Measurements from ENCODE around the gene CACNA1G.

The CACNA1G gene

DNA sequence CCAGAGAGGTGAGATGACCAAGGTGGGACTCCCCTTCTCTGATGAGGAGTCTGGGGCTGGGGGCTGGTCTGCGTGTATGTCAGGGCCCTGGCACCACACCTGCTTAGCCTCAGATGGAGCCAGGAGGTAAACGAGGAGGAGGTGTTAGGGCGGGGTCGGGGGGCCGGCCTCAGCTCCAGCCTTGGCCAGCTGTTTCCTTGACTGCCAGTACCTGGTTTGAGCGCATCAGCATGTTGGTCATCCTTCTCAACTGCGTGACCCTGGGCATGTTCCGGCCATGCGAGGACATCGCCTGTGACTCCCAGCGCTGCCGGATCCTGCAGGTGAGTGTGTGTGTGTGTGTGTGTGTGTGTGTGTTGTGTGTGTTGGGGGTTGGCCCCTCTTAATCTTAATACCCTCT is 8.1 kb downstream of the CACNA1G start:
- DNase-seq (ENCODE audit: low read depth) = no peak

DNA sequence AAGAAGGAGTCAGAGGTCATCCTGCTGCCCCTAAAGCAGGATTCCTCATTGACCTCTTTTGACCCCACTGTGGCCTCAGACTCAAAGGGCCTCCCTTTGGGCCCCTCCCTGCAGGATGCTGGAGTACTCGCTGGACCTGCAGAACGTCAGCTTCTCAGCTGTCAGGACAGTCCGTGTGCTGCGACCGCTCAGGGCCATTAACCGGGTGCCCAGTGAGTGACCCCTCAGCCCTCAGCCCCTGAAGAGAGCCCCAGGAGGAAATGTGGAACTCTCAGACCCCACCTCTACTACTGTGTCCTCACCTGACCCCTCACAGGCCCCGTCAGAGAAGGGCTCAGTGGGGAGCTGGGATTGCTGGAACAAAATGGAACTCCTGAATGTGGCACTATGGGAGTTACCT is 9.1 kb downstream of the CACNA1G start:
- DNase-seq (ENCODE audit: low read depth) = no peak

DNA sequence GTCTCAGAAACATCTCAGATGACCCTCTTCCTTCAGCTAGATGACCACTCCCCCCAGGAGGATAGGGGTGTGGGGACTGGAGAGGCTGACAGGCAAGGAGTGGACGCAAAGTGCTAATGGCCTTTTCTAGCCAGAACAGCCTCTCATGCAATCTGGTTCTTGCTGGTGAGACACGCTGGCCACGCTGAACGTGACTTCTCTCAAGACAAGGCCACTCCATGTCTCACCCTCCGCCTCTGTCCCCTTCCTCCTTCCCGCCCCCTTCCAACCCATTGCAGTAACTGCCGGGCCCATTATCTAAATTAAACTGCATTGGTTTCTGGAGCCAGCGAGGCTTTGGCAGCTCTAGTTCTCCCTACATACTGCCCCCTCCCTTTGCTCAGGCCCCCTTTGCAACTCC is 9.5 kb downstream of the CACNA1G start:
- DNase-seq (ENCODE audit: low read depth) = no peak

DNA sequence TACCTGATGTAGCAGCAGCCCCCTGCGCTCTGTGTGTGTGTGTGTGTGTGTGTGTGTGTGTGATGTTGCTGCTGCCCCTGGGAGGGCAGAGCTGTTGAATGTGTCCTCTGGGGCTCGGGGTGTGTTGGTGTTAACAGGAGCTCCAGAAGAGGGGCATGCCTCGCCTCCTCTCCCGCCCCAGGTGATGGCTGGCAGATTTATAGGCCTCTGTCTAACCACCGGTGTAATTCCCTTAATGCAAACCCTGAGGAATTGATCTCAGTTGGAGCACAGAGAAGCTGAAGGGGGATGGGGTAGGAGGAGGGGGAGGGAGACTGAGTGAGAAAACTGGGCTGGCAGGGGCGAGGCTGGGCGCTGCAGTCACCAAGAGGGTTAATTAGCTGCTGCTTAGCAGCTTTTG is 10.0 kb downstream of the CACNA1G start:
- DNase-seq (ENCODE audit: low read depth) = no peak

DNA sequence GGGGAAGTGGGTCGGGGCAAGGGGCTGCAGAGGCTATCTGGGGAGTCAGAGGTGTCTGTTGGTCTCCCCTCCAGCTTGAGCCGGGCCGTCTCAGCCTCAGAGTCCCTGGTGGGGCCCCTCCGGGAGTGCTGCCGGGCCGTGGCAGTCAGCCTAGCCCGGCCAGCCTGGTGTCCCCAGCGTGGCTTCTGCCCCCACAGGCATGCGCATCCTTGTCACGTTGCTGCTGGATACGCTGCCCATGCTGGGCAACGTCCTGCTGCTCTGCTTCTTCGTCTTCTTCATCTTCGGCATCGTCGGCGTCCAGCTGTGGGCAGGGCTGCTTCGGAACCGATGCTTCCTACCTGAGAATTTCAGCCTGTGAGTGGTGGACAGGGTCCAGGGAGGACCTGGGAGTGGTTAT is 11.2 kb downstream of the CACNA1G start:
- no peak for DNase-seq (ENCODE audit: low read depth)

DNA sequence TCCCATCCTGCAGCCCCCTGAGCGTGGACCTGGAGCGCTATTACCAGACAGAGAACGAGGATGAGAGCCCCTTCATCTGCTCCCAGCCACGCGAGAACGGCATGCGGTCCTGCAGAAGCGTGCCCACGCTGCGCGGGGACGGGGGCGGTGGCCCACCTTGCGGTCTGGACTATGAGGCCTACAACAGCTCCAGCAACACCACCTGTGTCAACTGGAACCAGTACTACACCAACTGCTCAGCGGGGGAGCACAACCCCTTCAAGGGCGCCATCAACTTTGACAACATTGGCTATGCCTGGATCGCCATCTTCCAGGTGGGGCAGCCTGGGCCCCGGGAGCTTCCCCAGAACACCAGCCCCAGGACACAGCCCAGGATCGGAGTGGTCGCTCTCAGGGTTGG is 12.0 kb downstream of the CACNA1G start:
- DNase-seq (ENCODE audit: low read depth) = no peak

DNA sequence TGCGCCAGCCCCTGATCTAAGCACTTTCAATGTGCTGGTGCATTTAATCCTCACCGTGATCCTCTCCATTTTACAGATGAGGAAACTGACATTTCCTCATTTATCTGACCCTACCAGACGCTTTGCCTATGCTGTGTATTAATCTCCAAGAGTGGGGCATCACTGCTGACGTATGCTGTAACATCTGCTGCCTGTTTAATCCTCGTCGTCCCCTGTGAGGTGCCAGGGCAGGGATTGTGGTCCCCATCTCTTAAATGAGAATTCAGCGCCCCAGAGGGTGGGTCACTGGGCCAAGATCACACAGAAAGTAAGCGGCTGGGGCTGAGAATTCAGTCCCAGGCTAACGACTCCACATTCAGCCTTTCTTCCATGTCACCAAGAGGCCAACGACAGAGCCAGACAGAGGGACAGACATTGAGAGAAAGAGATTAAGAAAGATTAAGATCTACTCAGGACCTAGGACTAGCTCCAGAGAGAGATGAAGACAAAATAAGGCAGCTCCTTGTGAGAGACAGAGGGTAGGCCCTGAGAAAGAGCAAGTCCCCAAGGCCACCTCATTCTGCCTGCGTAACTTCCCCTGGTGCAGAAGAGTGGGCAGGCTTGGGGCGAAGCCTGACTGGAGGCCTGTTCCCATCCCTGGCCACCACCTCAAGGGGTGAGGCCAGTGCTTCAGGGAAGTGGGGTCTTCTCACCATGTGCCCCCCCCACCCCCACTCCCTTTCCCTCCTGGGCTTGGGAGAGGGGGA is 13.5 kb downstream of the CACNA1G start:
- no peak for DNase-seq (ENCODE audit: low read depth)

DNA sequence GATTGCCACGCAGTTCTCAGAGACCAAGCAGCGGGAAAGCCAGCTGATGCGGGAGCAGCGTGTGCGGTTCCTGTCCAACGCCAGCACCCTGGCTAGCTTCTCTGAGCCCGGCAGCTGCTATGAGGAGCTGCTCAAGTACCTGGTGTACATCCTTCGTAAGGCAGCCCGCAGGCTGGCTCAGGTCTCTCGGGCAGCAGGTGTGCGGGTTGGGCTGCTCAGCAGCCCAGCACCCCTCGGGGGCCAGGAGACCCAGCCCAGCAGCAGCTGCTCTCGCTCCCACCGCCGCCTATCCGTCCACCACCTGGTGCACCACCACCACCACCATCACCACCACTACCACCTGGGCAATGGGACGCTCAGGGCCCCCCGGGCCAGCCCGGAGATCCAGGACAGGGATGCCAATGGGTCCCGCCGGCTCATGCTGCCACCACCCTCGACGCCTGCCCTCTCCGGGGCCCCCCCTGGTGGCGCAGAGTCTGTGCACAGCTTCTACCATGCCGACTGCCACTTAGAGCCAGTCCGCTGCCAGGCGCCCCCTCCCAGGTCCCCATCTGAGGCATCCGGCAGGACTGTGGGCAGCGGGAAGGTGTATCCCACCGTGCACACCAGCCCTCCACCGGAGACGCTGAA is 15.2 kb downstream of the CACNA1G start:
- DNase-seq (ENCODE audit: low read depth) = no peak

DNA sequence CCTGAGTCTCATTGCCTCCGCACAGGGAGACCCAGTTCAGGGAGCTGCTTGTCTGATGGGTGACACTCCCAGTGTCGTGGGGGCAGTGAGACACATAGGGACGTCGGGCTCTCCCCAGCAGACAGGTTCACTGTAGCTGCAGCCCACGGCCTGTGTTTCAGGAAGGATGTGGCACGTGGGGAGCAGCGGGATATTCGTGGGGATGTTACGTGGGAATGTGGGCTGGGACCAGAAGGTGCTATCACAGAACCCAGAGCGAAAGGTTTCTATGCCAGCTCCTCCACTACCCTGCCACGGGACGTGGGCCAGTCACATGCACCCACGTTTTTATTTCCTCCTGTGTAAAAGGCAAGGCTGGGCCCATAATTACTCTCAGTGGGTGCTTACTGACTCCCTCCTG is 16.3 kb downstream of the CACNA1G start:
- DNase-seq (ENCODE audit: low read depth) = no peak

DNA sequence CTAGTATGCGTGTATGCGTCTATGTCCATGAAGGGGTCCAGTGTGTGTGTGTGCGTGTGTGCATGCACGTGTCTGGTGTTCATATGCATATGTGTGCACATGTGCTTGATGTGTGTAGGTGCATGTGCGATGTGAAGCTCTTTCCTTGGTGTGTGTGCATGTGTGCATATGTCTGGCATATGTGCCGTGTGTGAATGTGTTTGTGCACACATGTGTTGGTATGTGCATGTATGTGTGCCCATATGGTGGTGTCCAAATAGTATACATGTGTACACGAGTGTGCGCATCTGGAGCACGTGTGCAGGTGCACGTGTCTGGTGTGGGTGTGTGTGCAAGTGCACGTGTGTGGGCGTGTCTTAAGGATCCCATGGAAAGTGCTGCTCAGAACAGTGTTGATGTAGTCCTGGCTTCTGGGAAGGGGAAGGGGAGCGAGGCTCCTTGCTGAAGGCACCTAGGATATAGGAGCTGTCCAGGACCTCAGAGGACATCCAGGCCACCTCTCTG is 17.0 kb downstream of the CACNA1G start:
- no peak for DNase-seq (ENCODE audit: low read depth)

DNA sequence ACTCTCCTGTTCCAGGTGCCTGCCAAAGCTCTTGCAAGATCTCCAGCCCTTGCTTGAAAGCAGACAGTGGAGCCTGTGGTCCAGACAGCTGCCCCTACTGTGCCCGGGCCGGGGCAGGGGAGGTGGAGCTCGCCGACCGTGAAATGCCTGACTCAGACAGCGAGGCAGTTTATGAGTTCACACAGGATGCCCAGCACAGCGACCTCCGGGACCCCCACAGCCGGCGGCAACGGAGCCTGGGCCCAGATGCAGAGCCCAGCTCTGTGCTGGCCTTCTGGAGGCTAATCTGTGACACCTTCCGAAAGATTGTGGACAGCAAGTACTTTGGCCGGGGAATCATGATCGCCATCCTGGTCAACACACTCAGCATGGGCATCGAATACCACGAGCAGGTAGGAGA is 17.7 kb downstream of the CACNA1G start:
- no peak for DNase-seq (ENCODE audit: low read depth)

DNA sequence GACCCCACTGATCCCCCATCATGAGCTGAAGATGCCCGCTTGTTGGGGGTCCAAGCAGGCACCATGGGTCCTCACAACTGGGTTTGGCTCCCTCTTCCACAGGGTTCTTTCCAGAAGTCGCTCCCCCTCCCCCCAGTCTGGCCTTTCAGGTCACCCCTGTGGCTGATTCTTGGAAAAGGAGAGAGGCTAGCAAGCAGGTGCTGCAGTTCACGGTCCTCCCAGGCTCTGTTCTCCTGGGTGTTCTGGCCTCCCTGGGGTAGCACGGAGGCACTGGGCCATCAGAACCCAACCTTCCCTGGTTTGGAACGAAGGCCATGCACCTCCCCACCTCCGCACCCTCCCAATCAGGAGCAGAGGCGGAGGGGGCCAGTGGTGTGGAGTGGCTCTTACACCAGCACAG is 18.9 kb downstream of the CACNA1G start:
- no peak for DNase-seq (ENCODE audit: low read depth)

DNA sequence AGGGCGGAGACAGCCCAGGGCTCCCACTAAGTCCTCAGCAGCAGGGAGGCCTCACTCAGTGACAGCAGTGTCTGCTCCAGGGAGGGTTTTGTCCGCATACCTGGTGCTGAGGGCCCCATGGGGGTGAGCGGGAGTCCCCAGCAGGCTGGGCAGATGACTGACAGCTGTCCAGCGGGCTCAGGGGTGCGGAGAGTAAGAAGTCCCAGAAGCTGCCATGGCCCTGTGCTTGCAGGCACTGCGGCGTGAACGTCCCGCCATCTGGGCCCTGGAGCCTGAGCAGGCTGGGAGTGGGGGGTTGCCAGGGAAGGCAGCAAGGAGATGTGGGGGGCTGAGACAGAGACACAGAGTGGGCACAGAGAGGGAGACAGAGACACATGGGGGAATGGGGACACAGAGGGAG is 20.1 kb downstream of the CACNA1G start:
- DNase-seq (ENCODE audit: low read depth) = no peak

DNA sequence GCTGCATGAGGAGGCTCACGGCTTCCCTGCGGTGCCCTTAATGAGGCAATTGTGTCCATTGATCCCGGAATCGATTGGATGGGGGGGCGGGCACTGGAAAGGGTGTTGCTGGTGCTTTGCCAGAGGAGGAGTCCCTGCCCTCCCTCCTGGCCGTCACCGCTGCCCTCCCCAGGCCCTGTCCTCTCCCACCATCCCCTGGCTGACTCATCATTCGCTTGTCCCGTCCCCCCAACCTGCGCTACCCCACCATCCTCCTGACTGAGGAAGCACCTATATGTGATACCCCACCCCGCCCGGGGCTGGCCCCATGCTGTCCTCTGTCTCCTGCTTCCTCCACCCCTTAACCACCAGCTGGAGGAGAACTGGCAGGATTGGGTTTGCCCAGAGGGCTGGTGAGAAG is 20.8 kb downstream of the CACNA1G start:
- no peak for DNase-seq (ENCODE audit: low read depth)

DNA sequence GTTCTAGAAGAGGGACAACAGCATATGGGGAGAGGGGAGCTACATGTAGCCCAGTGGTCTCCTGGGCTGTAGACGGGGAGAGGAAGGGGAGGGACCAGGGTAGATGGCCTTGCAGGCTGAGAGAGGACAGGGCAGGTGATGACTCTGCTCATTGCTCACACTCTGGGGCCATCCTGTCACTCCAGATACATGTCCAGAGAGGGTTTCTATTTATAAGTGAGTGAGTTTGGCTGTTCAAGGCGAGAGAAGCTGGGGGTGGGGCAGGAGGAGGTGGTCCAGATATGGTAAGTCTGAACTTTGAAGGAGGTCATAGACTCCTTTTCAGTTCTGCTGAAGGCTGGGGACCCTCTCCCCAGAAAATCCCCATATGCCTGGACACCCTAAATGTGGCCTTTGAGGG is 22.2 kb downstream of the CACNA1G start:
- no peak for DNase-seq (ENCODE audit: low read depth)

DNA sequence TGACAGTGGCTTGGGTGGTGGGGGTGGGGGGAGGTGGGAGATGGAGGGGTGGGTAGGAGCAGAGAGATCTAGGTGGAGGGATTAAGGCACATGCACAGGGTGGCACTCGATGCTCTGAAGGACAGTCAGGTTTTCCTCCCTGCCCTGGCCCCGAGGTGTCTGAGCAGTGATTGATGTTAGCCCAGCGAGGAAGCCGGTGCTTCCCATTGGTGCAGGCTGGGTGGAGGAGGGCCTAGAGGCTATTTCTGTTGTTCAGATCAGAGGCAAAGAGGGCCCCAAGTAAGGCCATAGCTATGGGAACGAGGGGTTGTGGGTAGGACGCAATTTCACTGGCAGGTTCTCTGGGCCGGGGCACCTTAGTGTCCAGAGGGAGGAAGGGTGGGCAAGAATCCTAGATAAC is 23.1 kb downstream of the CACNA1G start:
- DNase-seq (ENCODE audit: low read depth) = no peak

DNA sequence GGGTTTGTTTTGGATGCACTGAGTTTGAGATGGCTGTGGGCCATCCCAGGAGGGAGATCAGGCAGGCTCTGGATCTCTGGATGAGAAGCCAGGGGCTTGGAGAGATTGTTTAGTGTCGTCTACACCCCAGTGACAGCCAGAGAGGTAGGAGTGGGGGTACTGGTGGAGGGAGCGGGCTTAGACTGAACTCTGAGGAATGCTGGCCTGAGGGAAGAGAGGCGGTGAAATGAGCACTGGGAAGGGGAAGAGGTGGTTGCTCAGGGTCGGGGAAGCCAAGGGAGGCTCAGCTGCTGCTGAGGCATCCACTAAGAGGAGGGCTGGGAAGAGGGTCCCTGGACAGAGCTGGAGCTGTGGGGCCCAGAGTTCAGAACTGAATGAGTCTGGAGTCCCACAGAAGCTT is 23.6 kb downstream of the CACNA1G start:
- DNase-seq (ENCODE audit: low read depth) = no peak

DNA sequence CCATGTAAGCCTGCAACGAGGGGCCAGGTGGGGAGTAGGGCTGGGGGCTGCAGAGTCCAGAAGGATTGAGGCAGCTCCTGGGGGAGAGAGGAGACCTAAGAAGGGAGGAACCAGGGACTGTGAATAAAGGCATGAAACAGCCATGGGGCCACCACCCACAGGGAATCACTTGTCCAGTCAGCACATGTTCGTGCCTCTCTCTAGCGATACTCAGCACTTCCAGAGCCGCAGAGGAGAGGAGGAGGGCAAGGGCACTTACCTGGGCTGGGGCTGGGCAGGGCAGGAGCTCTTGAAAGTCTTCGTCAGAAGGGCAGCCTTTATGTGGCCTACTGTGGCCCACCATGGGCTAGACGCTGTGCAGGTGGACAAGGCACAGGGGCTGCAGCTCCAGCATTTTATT is 24.2 kb downstream of the CACNA1G start:
- no peak for DNase-seq (ENCODE audit: low read depth)

DNA sequence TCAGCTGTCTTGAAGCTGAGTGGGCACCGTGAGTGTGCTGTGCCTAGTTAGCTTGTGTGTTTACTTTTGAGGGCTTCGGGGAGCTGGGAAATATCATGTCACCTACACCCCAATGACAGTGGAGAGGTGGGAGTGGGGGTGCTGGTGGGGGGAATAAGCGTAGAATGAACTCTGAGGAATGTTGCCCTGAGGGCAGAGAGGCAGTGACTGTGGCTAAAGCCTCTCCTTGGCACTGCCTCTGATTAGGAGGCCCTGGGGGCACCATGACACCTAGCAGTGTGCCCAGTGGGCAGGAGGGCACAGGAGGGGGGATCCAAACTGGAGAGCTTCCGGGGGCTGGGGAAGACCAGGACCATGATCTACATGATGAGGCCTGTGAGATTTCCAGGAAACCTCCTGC is 24.8 kb downstream of the CACNA1G start:
- DNase-seq (ENCODE audit: low read depth) = no peak

DNA sequence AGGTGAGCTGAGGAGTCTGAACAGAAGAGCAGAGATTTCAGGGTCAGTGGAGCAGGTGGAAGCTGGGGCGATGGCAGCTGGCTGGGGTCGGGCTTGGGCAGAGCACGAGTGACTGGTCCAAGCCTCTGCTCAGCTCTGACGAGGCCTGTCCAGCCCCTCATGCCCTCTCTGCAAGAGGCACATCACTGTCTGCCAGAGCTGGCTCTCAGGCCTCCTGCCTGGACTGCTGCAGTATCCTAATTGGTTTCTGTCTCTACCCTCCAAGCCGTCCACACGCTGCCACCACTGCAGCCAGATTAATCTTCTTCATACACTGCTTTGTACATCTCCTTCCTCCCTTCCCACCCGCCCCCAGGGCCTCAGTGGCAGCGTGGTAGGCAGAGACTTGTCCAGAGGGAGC is 25.4 kb downstream of the CACNA1G start:
- no peak for DNase-seq (ENCODE audit: low read depth)

DNA sequence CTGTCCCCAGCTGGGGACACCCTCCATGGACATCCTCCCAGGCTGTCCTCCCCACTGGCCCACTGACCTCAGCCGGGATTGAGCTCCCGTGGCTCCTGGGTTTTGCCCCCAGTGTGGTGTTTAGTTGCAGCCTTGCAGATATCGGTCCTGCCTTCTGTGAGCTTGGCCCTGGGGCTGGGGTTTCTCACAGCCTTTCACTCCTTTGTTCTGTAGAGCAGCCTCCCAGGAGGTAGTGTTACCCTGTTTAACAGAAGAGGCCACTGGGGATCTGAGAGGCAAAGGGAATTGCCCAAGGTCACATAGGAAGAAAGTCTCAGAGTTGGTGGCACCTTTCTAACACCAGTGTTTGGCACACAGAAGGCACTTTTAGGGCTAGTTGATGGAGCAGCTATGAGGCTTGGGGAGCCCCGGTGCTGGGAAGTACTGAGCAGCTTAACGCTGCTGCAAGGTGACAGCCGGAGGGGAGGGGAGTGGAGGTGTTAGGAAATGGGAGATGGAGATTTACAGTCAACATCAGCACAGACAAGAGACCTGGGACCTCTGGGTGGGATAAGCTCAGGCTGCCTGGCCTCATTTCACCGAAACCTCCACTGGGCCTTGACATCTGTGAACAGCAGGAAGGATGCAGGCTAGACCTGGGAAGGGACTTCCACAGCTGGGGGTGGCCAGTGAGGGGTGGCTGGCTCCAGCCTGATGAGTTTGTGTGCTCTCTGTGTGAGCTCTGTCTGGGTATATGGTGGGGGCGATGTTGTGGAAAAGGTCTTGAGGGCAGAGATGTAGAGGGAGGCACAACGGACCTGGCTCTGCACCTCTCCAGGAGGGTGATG is 26.1 kb downstream of the CACNA1G start:
- DNase-seq (ENCODE audit: low read depth) = no peak

DNA sequence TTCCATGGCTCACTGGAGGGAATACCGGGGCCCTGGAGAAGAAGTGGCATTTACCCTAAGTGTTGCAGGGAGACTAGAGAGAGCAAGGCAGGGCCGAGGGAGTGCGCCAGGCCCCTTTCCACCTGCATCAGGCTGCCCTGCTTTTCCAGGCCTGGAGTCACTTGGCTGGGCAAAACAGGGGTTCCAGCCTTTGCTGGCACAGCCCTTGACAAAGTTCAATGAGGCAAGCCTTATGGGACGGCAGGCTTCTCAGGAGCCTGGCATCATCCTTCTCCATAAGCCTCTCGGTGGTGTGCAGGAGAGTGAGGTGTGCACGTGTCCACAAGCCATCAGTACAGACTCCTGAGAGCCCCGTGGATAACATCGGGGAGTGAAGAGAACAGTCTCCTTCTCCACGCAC is 27.1 kb downstream of the CACNA1G start:
- DNase-seq (ENCODE audit: low read depth) = no peak

DNA sequence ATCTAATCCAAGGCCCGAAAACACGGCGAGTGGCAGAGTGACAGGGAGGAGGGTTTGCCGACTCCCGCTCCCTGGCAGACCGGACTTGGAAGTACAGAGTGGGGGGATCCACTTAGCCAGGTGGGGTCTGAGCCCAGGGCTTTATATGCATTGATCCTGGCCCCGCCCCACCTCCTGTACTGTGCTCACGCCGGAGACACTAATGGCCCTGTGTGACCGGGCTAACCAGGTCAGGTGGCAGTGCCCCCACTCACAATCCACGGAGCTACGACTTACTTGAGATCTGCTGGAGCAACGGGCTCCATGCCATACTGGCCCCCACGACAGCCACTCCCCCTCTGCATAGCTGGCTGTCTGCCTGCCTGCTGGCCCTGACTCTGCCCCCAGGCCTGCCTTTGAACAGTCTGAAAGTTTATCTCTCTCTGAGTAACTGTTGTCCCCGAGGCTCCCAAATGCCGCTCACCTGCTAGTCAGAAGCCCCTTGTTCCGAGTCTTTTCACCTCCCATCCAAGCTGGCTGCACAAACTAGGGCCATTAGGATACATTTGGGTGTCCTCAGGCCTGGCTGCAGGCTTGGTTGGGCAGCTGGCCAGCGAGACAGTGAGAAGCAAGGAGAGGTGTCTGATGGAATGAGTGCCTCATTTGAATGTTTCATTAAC is 28.0 kb downstream of the CACNA1G start:
- DNase-seq (ENCODE audit: low read depth) = no peak
